Gastrocnemius medialis (tissue), 4 donors: ENCODE measurements around the gene ENG. TPM values are rescaled to one million over a fixed set of nuclear protein-coding genes. Genes with fewer than 3 reads are reported as not detected.

Experiments used
- ATAC-seq, 2 donors: fragments of 150-250 bp; one replicate each; pipeline ENCODE4 v1.9.1; 2016
- DNase-seq, 2 donors: peaks; one replicate each; pipeline ENCODE4 v3.0.0-alpha.2; 2019
- H3K27ac ChIP-seq, 4 donors: fragments of 200-600 bp; sonication (generic); 1 replicate in 1 of 4; 2 replicates in 3 of 4; pipeline ENCODE4 v1.5.1; 2016 to 2018; ENCODE audit warnings: mild to moderate bottlenecking in 2 of 4, moderate library complexity in 1 of 4
- H3K27me3 ChIP-seq, 3 donors: fragments of 200-600 bp; sonication (generic) in 2 of 3; 1 replicate in 1 of 3; 2 replicates in 2 of 3; pipeline versions ENCODE4 v1.5.1 to v1.6.0; 2016 to 2019; ENCODE audit warnings: mild to moderate bottlenecking in 1 of 3, moderate library complexity in 1 of 3
- H3K36me3 ChIP-seq, 2 donors: fragments of 200-600 bp; sonication (generic) in 1 of 2; one replicate each; pipeline ENCODE4 v1.5.1; 2017 to 2018
- H3K4me1 ChIP-seq, 2 donors: fragments of 200-600 bp; sonication (generic) in 1 of 2; one replicate each; pipeline ENCODE4 v1.5.1; 2016 to 2017; ENCODE audit warnings: mild to moderate bottlenecking in 2 of 2
- H3K4me3 ChIP-seq, 4 donors: fragments of 200-600 bp; sonication (generic) in 3 of 4; 1 replicate in 1 of 4; 2 replicates in 3 of 4; pipeline ENCODE4 v1.5.1; 2016 to 2019; ENCODE audit warnings: mild to moderate bottlenecking in 2 of 4
- H3K9me3 ChIP-seq, 3 donors: fragments of 200-600 bp; sonication (generic) in 2 of 3; 1 replicate in 1 of 3; 2 replicates in 2 of 3; pipeline ENCODE4 v1.5.1; 2016 to 2019
- POLR2A ChIP-seq, 2 donors: fragments of 450-650 bp; IDR thresholded peaks; one replicate each; pipeline ENCODE4 v1.6.1; 2017; ENCODE audit warnings: antibody characterized with exemption in 2 of 2, mild to moderate bottlenecking in 2 of 2, moderate library complexity in 2 of 2
- in situ Hi-C, 4 donors: fragments of 200-750 bp; cut with MboI; loops; one replicate each; pipeline versions ENCODE4 v1.15.0 to v1.8.0; 2017; ENCODE audit warnings: low sequenced_read_pairs in 4 of 4
- intact Hi-C: fragments of 100-400 bp; cut with DNase I; formaldehyde crosslinking; loops from one replicate; pipeline ENCODE4 v1.15.1; 2023; ENCODE audit warnings: low total_unique reads
- total RNA-seq, 4 donors: library from RNA; depleted of rRNA; stranded (reverse); fragments of >200 nt; gene quantifications; one replicate each; pipeline versions ENCODE4 v1.1.0 to v1.2.3, GENCODE V29; 2016
- TF ChIP-seq, protein P1 (sequence below), 5 experiments: fragments of 450-650 bp in 3 of 5; fragments of 200-600 bp in 2 of 5; sonication (generic) in 2 of 5; IDR thresholded peaks in 4 of 5; conservative IDR thresholded peaks in 1 of 5; 1 replicate in 4 of 5; 2 replicates in 1 of 5; pipeline ENCODE4 v1.5.1; 2016 to 2019; ENCODE audit warnings: antibody characterized with exemption in 5 of 5, mild to moderate bottlenecking in 3 of 5, moderate library complexity in 3 of 5

The ENG gene
- total RNA-seq, 4 donors from 2014 or later: 27.4 to 49.8 (median 32.6) TPM

- intact Hi-C loops (loop anchor here (5.0 kb wide), 3 partner anchors 89 to 176 kb away; partner anchors contain the start of genes AK1, ST6GALNAC4 and STXBP1), in situ Hi-C loops (loop anchor here in 1 of 4 donors (10.0 kb wide), 1 partner anchor 54 kb away; the partner anchor contains the start of gene TOR2A)
- Histone ChIP-seq H3K27ac (no peak overlapping the region), H3K27me3 (no peaks in the 10 kb centered on the region), H3K4me1 (peaks cover 7 to 12% of the 10 kb centered on the region in 2 donors), H3K9me3 (no peaks in the 10 kb centered on the region), H3K36me3 (peaks cover 0 to 50% of the 10 kb centered on the region in 2 donors), H3K4me3 (no peak overlapping the region)
- no peak for TF ChIP-seq POLR2A (IDR thresholded peaks at IDR 0.05)
- TF ChIP-seq, protein P1, sequence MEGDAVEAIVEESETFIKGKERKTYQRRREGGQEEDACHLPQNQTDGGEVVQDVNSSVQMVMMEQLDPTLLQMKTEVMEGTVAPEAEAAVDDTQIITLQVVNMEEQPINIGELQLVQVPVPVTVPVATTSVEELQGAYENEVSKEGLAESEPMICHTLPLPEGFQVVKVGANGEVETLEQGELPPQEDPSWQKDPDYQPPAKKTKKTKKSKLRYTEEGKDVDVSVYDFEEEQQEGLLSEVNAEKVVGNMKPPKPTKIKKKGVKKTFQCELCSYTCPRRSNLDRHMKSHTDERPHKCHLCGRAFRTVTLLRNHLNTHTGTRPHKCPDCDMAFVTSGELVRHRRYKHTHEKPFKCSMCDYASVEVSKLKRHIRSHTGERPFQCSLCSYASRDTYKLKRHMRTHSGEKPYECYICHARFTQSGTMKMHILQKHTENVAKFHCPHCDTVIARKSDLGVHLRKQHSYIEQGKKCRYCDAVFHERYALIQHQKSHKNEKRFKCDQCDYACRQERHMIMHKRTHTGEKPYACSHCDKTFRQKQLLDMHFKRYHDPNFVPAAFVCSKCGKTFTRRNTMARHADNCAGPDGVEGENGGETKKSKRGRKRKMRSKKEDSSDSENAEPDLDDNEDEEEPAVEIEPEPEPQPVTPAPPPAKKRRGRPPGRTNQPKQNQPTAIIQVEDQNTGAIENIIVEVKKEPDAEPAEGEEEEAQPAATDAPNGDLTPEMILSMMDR (IDR thresholded peaks at IDR 0.05 in 4 of 5, conservative IDR thresholded peaks at IDR 0.05 in 1 of 5): no peak
- no peak for ATAC-seq
- DNase-seq: no peak
These were observed 66.0 kb downstream of the ENG start for GRCh38 chr9:127788337-127789011.

DNA sequence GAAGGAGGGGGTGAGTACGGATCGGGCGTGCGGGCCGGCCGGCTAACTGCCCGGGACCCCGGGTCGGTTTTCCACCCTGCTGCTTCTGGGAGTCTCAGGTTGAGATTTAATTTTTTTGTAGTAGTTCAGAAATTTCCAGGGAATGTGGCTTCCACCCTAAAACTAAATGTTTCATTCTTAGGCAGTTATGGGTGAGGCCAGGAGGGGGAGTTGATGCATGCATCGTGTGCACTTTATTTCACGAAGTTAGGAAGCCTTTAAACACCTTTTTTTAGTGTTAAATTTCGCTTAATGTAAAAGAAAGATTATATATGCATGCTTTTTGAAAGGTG lies 67.7 kb downstream of the ENG start:
- no peaks in the 10 kb centered on the region for H3K27me3 ChIP-seq
- H3K9me3 ChIP-seq: no peaks in the 10 kb centered on the region
- peak overlapping the region; percentile 89 to 98 (median 96) for H3K27ac ChIP-seq
- intact Hi-C loops: loop anchor here (5.0 kb wide), 3 partner anchors 91 to 174 kb away; partner anchors contain the start of genes AK1, ST6GALNAC4 and STXBP1
- ATAC-seq: no peak
- peak overlapping the region; percentile 86 to 100 (median 98) for H3K4me3 ChIP-seq
- TF ChIP-seq POLR2A (IDR thresholded peaks at IDR 0.05): no peak
- TF ChIP-seq, protein P1 (IDR thresholded peaks at IDR 0.05 in 4 of 5, conservative IDR thresholded peaks at IDR 0.05 in 1 of 5): peak in 3 of 5 experiments; percentile 4 to 36 (median 20)
- no peak for DNase-seq
- peaks cover 7 to 12% of the 10 kb centered on the region in 2 donors for H3K4me1 ChIP-seq
- in situ Hi-C loops: loop anchor here in 1 of 4 donors (10.0 kb wide), 1 partner anchor 52 kb away; the partner anchor contains the start of gene TOR2A
- H3K36me3 ChIP-seq: peaks cover 0 to 48% of the 10 kb centered on the region in 2 donors

DNA sequence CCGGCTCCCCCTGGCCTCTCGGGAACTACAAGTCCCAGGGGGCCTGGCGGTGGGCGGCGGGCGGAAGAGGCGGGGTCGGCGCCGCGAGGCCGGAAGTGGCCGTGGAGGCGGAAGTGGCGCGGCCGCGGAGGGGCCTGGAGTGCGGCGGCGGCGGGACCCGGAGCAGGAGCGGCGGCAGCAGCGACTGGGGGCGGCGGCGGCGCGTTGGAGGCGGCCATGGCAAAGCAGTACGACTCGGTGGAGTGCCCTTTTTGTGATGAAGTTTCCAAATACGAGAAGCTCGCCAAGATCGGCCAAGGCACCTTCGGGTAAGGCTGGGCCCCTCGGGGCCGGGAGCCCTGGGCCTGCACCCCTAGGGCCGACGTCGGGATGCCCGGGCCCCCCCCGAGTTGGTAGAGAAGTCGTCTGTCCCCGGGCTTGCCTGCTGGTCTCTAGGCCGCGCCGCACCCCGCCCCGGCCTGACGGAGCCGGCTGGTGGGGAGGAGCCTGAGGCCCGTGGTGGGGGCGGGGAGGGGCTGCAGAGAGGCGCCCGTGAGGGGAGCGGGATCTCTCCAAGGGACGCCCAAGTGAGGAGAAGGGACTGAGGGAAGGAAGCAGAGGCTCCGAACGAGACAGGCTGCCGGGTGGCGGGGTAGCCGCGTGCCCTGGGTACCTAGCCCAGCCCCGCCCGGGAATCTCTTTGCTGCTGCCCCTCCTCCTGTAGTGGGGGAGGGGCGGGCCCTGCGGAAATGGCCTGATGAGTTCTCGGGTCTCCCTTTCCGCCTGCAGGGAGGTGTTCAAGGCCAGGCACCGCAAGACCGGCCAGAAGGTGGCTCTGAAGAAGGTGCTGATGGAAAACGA lies 68.3 kb downstream of the ENG start, which contains the start of gene CDK9:
TSS of gene CDK9 (plus strand) at position 102 of the 840 bp plus-strand sequence. CDS start at position 217, 115 bp downstream.
- DNase-seq (peak; percentile 86 to 90), ATAC-seq (peak; percentile 83 to 85)
- H3K4me3 ChIP-seq: peak within 1 kb of the TSS; percentile 86 to 100 (median 98)
- peaks cover 7 to 12% of the 10 kb centered on the region in 2 donors for H3K4me1 ChIP-seq
- peak within 1 kb of the TSS; percentile 89 to 98 (median 96) for H3K27ac ChIP-seq
- TF ChIP-seq, protein P1 (IDR thresholded peaks at IDR 0.05 in 4 of 5, conservative IDR thresholded peaks at IDR 0.05 in 1 of 5): no peak
- TF ChIP-seq POLR2A (IDR thresholded peaks at IDR 0.05): peak; percentile 89 to 97
- intact Hi-C loops (loop anchor here (1.0 to 5.0 kb wide), 8 partner anchors 15 to 196 kb away; partner anchors contain the start of genes AK1, FPGS, ST6GALNAC4 and STXBP1), in situ Hi-C loops (loop anchor here in 1 of 4 donors (10.0 kb wide), 1 partner anchor 51 kb away; the partner anchor contains the start of gene TOR2A)
- H3K36me3 ChIP-seq: peaks cover 0 to 42% of the 10 kb centered on the region in 2 donors
- no peaks in the 10 kb centered on the region for H3K9me3 ChIP-seq
- H3K27me3 ChIP-seq: no peaks in the 10 kb centered on the region
